Keratinocyte (primary cell): ENCODE results near the gene BCORL1. TPM values are rescaled to one million over a fixed set of nuclear protein-coding genes. Genes with fewer than 3 reads are reported as not detected.

Experiments
- DNase-seq: peaks from one replicate; pipeline ENCODE4 v3.0.0-alpha.2; 2011; ENCODE audit warnings: low read depth, missing footprints, low spot score
- FAIRE-seq: peaks from 2 replicates; lab custom pipeline; 2011; peaks lifted over from hg19 to GRCh38; lab: Jason Lieb, UNC
- H2AFZ ChIP-seq: 2 replicates; pipeline ENCODE4 v1.6.0; 2012; ENCODE audit warnings: low read length, control low read depth, inconsistent platforms; ENCODE audit not compliant: control insufficient read depth
- H3K27ac ChIP-seq: 2 replicates; pipeline ENCODE4 v1.5.1; 2011; ENCODE audit warnings: low read length; ENCODE audit not compliant: control insufficient read depth, insufficient read depth
- H3K27me3 ChIP-seq: 3 replicates; pipeline ENCODE4 v1.6.0; 2011; ENCODE audit warnings: low read length; ENCODE audit not compliant: control insufficient read depth, insufficient read depth; ENCODE audit errors: extremely low read depth
- H3K36me3 ChIP-seq, 2 experiments: 2 replicates in 1 of 2; 3 replicates in 1 of 2; pipeline ENCODE4 v1.5.1; 2011; ENCODE audit warnings: low read length in 2 of 2, mild to moderate bottlenecking in 1 of 2; ENCODE audit not compliant: control insufficient read depth in 2 of 2, insufficient read depth in 2 of 2; ENCODE audit errors: extremely low read depth in 1 of 2
- H3K4me1 ChIP-seq: 3 replicates; pipeline ENCODE4 v1.5.1; 2011; ENCODE audit warnings: low read length; ENCODE audit not compliant: control insufficient read depth, insufficient read depth; ENCODE audit errors: extremely low read depth
- H3K4me2 ChIP-seq: 3 replicates; pipeline ENCODE4 v1.6.0; 2011; ENCODE audit warnings: low read depth, low read length; ENCODE audit not compliant: control insufficient read depth, insufficient read depth; ENCODE audit errors: extremely low read depth
- H3K4me3 ChIP-seq, 3 experiments: fragments of 200-600 bp in 1 of 3; sonication (generic) in 1 of 3; 2 replicates in 2 of 3; 3 replicates in 1 of 3; pipeline ENCODE4 v1.5.1; 2011 to 2016; ENCODE audit warnings: low read length in 3 of 3, mild to moderate bottlenecking in 3 of 3, control low read depth in 2 of 3, inconsistent platforms in 1 of 3, low read depth in 1 of 3, mixed read lengths in 1 of 3, mixed run types in 1 of 3, moderate library complexity in 1 of 3; ENCODE audit not compliant: control insufficient read depth in 2 of 3, insufficient read depth in 2 of 3; ENCODE audit errors: extremely low read depth in 1 of 3
- H3K79me2 ChIP-seq: 2 replicates; pipeline ENCODE4 v1.6.0; 2012; ENCODE audit warnings: low read length; ENCODE audit not compliant: control insufficient read depth, insufficient read depth
- H3K9ac ChIP-seq: 3 replicates; pipeline ENCODE4 v1.6.0; 2011; ENCODE audit warnings: low read length; ENCODE audit not compliant: control insufficient read depth, insufficient read depth; ENCODE audit errors: extremely low read depth
- H3K9me1 ChIP-seq: 3 replicates; pipeline ENCODE4 v1.6.0; 2011; ENCODE audit warnings: low read length; ENCODE audit not compliant: control insufficient read depth, insufficient read depth; ENCODE audit errors: extremely low read depth
- H3K9me3 ChIP-seq: 2 replicates; pipeline ENCODE4 v1.5.1; 2012; ENCODE audit warnings: low read depth, low read length; ENCODE audit not compliant: control insufficient read depth
- H4K20me1 ChIP-seq: 3 replicates; pipeline ENCODE4 v1.6.0; 2011; ENCODE audit warnings: low read length; ENCODE audit not compliant: control insufficient read depth, insufficient read depth; ENCODE audit errors: extremely low read depth
- CTCF ChIP-seq, 3 experiments: IDR thresholded peaks in 1 of 3; conservative IDR thresholded peaks in 1 of 3; optimal IDR thresholded peaks in 1 of 3; 2 replicates in 2 of 3; 3 replicates in 1 of 3; pipeline versions ENCODE3 to v1.5.1; 2011; ENCODE audit warnings: low read length in 3 of 3, mild to moderate bottlenecking in 3 of 3, moderate library complexity in 2 of 3, control low read depth in 1 of 3, inconsistent platforms in 1 of 3; ENCODE audit not compliant: insufficient read depth in 2 of 3; ENCODE audit errors: extremely low read depth in 1 of 3
- EZH2 ChIP-seq: IDR thresholded peaks from one replicate; pipeline ENCODE4 v1.6.1; 2012; ENCODE audit warnings: inconsistent platforms, mild to moderate bottlenecking, low read length, moderate library complexity
- dilution Hi-C: fragments of 300-500 bp; cut with MboI; formaldehyde crosslinking; loops from one replicate; pipeline ENCODE4 v1.7.0; 2020; ENCODE audit warnings: low sequenced_read_pairs; ENCODE audit not compliant: extremely low pct_ligation_motif_present
- polyA plus RNA-seq, 5 experiments: library from polyadenylated mRNA; depleted of rRNA in 3 of 5; stranded (reverse) in 3 of 5; stranded (forward) in 1 of 5; unstranded in 1 of 5; fragments of >200 nt; gene quantifications; 1 replicate in 1 of 5; 2 replicates in 3 of 5; 3 replicates in 1 of 5; pipeline versions ENCODE4 v1.2.1 to v1.2.3, GENCODE V29; 2011 to 2012; ENCODE audit warnings: missing spikeins in 2 of 5, low read depth in 1 of 5, low replicate concordance in 1 of 5

Gene BCORL1
- polyA plus RNA-seq, 1 donor (not counting 4 experiments of a cell fraction or from before 2014, with no cell fraction given), result 0.54 TPM

- DNase-seq (no peak), FAIRE-seq (no peak)
- H3K27ac ChIP-seq, result no peak overlapping the region
- H3K9me1 ChIP-seq, result no peaks in the 10 kb centered on the region
- H3K4me2 ChIP-seq, result peak overlapping the region; percentile 17
- H3K4me3 ChIP-seq, result no peak overlapping the region
- no peaks in the 10 kb centered on the region for H3K4me1 ChIP-seq
- no peak overlapping the region for H2AFZ ChIP-seq
- no peaks in the 10 kb centered on the region for H4K20me1 ChIP-seq
- dilution Hi-C loops, result no loop called here
- no peak for TF ChIP-seq EZH2
- no peak for TF ChIP-seq CTCF (optimal IDR thresholded peaks at IDR 0.05 in 1 of 3, IDR thresholded peaks at IDR 0.05 in 1 of 3, conservative IDR thresholded peaks at IDR 0.05 in 1 of 3; ENCODE audit: extremely low read depth in 1 of 3, insufficient read depth in 2 of 3, low read length in 3 of 3)
- peaks cover 14% of the 10 kb centered on the region for H3K27me3 ChIP-seq
- H3K9ac ChIP-seq, result no peak overlapping the region
- H3K36me3 ChIP-seq, result peaks cover 0 to 3% of the 10 kb centered on the region in 2 experiments
- H3K79me2 ChIP-seq, result no peaks in the 10 kb centered on the region
- H3K9me3 ChIP-seq, result no peaks in the 10 kb centered on the region
Measured at GRCh38 chrX:129932821-129933321, 49.6 kb upstream of the BCORL1 start.

GRCh38 chrX:129933700-129934099 is 48.7 kb upstream of the BCORL1 start:
- no peak overlapping the region for H2AFZ ChIP-seq
- no peaks in the 10 kb centered on the region for H3K9me3 ChIP-seq
- H4K20me1 ChIP-seq, result no peaks in the 10 kb centered on the region
- no peak overlapping the region for H3K4me2 ChIP-seq
- no peaks in the 10 kb centered on the region for H3K4me1 ChIP-seq
- no peaks in the 10 kb centered on the region for H3K9me1 ChIP-seq
- H3K27me3 ChIP-seq, result peaks cover 14% of the 10 kb centered on the region
- H3K27ac ChIP-seq, result no peak overlapping the region
- DNase-seq (no peak), FAIRE-seq (no peak)
- TF ChIP-seq EZH2 (no peak), CTCF (optimal IDR thresholded peaks at IDR 0.05 in 1 of 3, IDR thresholded peaks at IDR 0.05 in 1 of 3, conservative IDR thresholded peaks at IDR 0.05 in 1 of 3; ENCODE audit: extremely low read depth in 1 of 3, insufficient read depth in 2 of 3, low read length in 3 of 3) (no peak)
- no peak overlapping the region for H3K4me3 ChIP-seq
- no peaks in the 10 kb centered on the region for H3K79me2 ChIP-seq
- H3K9ac ChIP-seq, result no peak overlapping the region
- H3K36me3 ChIP-seq, result peaks cover 0 to 2% of the 10 kb centered on the region in 2 experiments
- dilution Hi-C loops, result no loop called here
